Peyer's patch (tissue), 4 donors: ENCODE data around the gene FZD1. TPM values are rescaled to one million over a fixed set of nuclear protein-coding genes. Genes with fewer than 3 reads are reported as not detected.
A peak's percentile ranks its signal among the peaks of the same experiment; 100 is the strongest.

Source experiments
- DNase-seq, 3 donors: peaks; one replicate each; pipeline ENCODE4 v3.0.0-alpha.2; 2017 to 2019
- H3K27ac ChIP-seq, 4 donors: fragments of 200-600 bp; sonication (generic); one replicate each; pipeline ENCODE4 v1.5.1; 2016 to 2019
- H3K27me3 ChIP-seq, 2 donors: fragments of 200-600 bp; sonication (generic); one replicate each; pipeline ENCODE4 v1.5.1; 2019
- H3K36me3 ChIP-seq, 3 donors: fragments of 200-600 bp; sonication (generic); one replicate each; pipeline ENCODE4 v1.5.1; 2016 to 2019
- H3K4me1 ChIP-seq, 4 donors: fragments of 200-600 bp; sonication (generic); one replicate each; pipeline ENCODE4 v1.5.1; 2016 to 2019
- H3K4me3 ChIP-seq, 4 donors: fragments of 200-600 bp; sonication (generic); 1 replicate in 3 of 4; 2 replicates in 1 of 4; pipeline ENCODE4 v1.5.1; 2016 to 2019; ENCODE audit warnings: mild to moderate bottlenecking in 1 of 4
- H3K9me3 ChIP-seq, 4 donors: fragments of 200-600 bp; sonication (generic); one replicate each; pipeline ENCODE4 v1.5.1; 2016 to 2019; ENCODE audit warnings: mild to moderate bottlenecking in 1 of 4
- POLR2A ChIP-seq, 2 donors: fragments of 450-650 bp; IDR thresholded peaks; one replicate each; pipeline ENCODE4 v1.5.1; 2017; ENCODE audit warnings: antibody characterized with exemption in 2 of 2, mild to moderate bottlenecking in 2 of 2, moderate library complexity in 2 of 2
- total RNA-seq, 4 donors: library from RNA; depleted of rRNA; stranded (reverse); fragments of >200 nt; gene quantifications; one replicate each; pipeline ENCODE4 v1.1.0, GENCODE V29; 2016
- TF ChIP-seq, protein P1 (sequence below), 6 experiments: fragments of 450-650 bp in 4 of 6; fragments of 200-600 bp in 2 of 6; sonication (generic) in 1 of 6; IDR thresholded peaks; one replicate each; pipeline ENCODE4 v1.5.1; 2017 to 2019; ENCODE audit warnings: antibody characterized with exemption in 6 of 6, mild to moderate bottlenecking in 3 of 6, moderate library complexity in 1 of 6

The FZD1 gene
- total RNA-seq, 4 donors from 2014 or later = 1.7 to 12.6 (median 8.9) TPM

GRCh38 chr7:91265693-91266066 is 1.4 kb downstream of the FZD1 start:
- Histone ChIP-seq H3K36me3 (no peaks in the 10 kb centered on the region), H3K4me3 (peak overlapping the region; percentile 63 to 90 (median 80)), H3K9me3 (no peaks in the 10 kb centered on the region), H3K4me1 (peaks cover 0 to 29% (median 8%) of the 10 kb centered on the region in 4 donors), H3K27me3 (no peaks in the 10 kb centered on the region), H3K27ac (peak overlapping the region; percentile 75 to 96 (median 90))
- DNase-seq = peak in 1 of 3 donors; percentile 54
- TF ChIP-seq, protein P1, sequence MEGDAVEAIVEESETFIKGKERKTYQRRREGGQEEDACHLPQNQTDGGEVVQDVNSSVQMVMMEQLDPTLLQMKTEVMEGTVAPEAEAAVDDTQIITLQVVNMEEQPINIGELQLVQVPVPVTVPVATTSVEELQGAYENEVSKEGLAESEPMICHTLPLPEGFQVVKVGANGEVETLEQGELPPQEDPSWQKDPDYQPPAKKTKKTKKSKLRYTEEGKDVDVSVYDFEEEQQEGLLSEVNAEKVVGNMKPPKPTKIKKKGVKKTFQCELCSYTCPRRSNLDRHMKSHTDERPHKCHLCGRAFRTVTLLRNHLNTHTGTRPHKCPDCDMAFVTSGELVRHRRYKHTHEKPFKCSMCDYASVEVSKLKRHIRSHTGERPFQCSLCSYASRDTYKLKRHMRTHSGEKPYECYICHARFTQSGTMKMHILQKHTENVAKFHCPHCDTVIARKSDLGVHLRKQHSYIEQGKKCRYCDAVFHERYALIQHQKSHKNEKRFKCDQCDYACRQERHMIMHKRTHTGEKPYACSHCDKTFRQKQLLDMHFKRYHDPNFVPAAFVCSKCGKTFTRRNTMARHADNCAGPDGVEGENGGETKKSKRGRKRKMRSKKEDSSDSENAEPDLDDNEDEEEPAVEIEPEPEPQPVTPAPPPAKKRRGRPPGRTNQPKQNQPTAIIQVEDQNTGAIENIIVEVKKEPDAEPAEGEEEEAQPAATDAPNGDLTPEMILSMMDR (IDR thresholded peaks at IDR 0.05) = no peak
- no peak for TF ChIP-seq POLR2A (IDR thresholded peaks at IDR 0.05)

DNA sequence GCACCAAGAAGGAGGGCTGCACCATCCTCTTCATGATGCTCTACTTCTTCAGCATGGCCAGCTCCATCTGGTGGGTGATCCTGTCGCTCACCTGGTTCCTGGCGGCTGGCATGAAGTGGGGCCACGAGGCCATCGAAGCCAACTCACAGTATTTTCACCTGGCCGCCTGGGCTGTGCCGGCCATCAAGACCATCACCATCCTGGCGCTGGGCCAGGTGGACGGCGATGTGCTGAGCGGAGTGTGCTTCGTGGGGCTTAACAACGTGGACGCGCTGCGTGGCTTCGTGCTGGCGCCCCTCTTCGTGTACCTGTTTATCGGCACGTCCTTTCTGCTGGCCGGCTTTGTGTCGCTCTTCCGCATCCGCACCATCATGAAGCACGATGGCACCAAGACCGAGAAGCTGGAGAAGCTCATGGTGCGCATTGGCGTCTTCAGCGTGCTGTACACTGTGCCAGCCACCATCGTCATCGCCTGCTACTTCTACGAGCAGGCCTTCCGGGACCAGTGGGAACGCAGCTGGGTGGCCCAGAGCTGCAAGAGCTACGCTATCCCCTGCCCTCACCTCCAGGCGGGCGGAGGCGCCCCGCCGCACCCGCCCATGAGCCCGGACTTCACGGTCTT is 1.9 kb downstream of the FZD1 start:
- H3K4me3 ChIP-seq = peak overlapping the region; percentile 63 to 90 (median 80)
- H3K27ac ChIP-seq = peak overlapping the region in 2 of 4 donors; percentile 95 to 96
- DNase-seq = no peak
- TF ChIP-seq, protein P1 (IDR thresholded peaks at IDR 0.05) = no peak
- H3K27me3 ChIP-seq = no peaks in the 10 kb centered on the region
- peaks cover 0 to 29% (median 8%) of the 10 kb centered on the region in 4 donors for H3K4me1 ChIP-seq
- no peaks in the 10 kb centered on the region for H3K9me3 ChIP-seq
- no peaks in the 10 kb centered on the region for H3K36me3 ChIP-seq

GRCh38 chr7:91266689-91267090 is 2.5 kb downstream of the FZD1 start:
- no peaks in the 10 kb centered on the region for H3K36me3 ChIP-seq
- H3K27ac ChIP-seq = peak overlapping the region in 2 of 4 donors; percentile 12 to 95
- no peaks in the 10 kb centered on the region for H3K9me3 ChIP-seq
- no peaks in the 10 kb centered on the region for H3K27me3 ChIP-seq
- H3K4me3 ChIP-seq = peak overlapping the region in 3 of 4 donors; percentile 73 to 90 (median 88)
- no peak for DNase-seq
- TF ChIP-seq, protein P1 (IDR thresholded peaks at IDR 0.05) = no peak
- no peak for TF ChIP-seq POLR2A (IDR thresholded peaks at IDR 0.05)
- H3K4me1 ChIP-seq = peaks cover 0 to 29% (median 8%) of the 10 kb centered on the region in 4 donors

DNA sequence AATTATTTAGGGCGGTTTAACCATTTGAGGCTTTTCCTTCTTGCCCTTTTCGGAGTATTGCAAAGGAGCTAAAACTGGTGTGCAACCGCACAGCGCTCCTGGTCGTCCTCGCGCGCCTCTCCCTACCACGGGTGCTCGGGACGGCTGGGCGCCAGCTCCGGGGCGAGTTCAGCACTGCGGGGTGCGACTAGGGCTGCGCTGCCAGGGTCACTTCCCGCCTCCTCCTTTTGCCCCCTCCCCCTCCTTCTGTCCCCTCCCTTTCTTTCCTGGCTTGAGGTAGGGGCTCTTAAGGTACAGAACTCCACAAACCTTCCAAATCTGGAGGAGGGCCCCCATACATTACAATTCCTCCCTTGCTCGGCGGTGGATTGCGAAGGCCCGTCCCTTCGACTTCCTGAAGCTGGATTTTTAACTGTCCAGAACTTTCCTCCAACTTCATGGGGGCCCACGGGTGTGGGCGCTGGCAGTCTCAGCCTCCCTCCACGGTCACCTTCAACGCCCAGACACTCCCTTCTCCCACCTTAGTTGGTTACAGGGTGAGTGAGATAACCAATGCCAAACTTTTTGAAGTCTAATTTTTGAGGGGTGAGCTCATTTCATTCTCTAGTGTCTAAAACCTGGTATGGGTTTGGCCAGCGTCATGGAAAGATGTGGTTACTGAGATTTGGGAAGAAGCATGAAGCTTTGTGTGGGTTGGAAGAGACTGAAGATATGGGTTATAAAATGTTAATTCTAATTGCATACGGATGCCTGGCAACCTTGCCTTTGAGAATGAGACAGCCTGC is 3.1 kb downstream of the FZD1 start:
- no peaks in the 10 kb centered on the region for H3K36me3 ChIP-seq
- H3K27ac ChIP-seq = peak overlapping the region in 1 of 4 donors; percentile 12
- DNase-seq = no peak
- H3K9me3 ChIP-seq = no peaks in the 10 kb centered on the region
- H3K4me1 ChIP-seq = peaks cover 0 to 29% (median 8%) of the 10 kb centered on the region in 4 donors
- peak overlapping the region in 3 of 4 donors; percentile 73 to 90 (median 88) for H3K4me3 ChIP-seq
- no peaks in the 10 kb centered on the region for H3K27me3 ChIP-seq
- TF ChIP-seq, protein P1 (IDR thresholded peaks at IDR 0.05) = no peak
- TF ChIP-seq POLR2A (IDR thresholded peaks at IDR 0.05) = no peak

- Histone ChIP-seq H3K4me1 (peaks cover 0 to 21% (median 5%) of the 10 kb centered on the region in 4 donors), H3K4me3 (no peak overlapping the region), H3K9me3 (no peaks in the 10 kb centered on the region), H3K27ac (no peak overlapping the region), H3K27me3 (no peaks in the 10 kb centered on the region), H3K36me3 (no peaks in the 10 kb centered on the region)
- no peak for TF ChIP-seq POLR2A (IDR thresholded peaks at IDR 0.05)
- TF ChIP-seq, protein P1 (IDR thresholded peaks at IDR 0.05) = no peak
- DNase-seq = no peak
Observed at GRCh38 chr7:91270372-91270771, 6.1 kb downstream of the FZD1 start.
